KG1 (cell line): ENCODE data around the gene B3GNT4.
"Not testable (repeated sequence)": the region's sequence is repeated elsewhere in the genome, so short reads cannot be mapped to it uniquely, and the experiment has no call there.

ENCODE experiments used
- DNase-seq: peaks from one replicate; lab custom pipeline; 2025; lab: John Stamatoyannopoulos, UW

The B3GNT4 gene

DNA sequence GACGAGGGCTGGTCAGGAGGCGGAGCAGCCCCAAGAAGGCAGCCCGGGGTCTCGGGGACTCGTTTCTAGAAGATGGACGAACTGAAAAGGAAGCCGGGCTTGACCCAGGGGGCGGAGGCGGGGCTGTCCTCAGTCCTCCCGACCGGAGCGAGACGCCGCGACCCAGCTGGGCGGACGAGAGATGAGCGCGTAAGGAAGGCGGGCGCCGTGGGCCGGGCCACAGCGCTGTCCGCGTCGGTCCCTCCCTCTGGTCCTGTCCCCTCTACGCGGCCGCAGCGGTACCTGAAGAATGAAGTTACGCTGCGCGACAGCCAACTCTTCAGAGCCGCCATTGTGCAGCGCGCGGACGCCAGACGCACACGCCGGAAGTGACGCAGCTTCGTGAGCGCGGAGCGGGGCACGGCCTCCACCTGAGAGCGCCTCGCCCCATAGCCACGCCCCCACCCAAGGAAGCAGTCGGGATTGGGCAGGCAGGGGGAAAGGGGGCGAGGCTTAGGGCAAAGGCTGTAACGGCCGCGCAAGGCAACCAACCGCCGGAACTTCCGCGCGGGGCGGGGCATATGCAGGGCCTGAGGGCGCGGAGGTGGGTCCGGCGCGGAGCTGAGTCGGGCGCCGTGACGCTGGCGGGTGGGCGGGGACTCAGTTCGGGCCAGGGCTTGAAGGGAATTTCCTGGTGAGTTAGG lies 22.3 kb downstream of the B3GNT4 start, which contains the start of gene DIABLO:
Gene DIABLO, minus strand, starts transcription at position 370 of the 683 bp plus-strand sequence. Its CDS starts 38 bp downstream, at position 332.
- DNase-seq: peak; percentile 99

DNA sequence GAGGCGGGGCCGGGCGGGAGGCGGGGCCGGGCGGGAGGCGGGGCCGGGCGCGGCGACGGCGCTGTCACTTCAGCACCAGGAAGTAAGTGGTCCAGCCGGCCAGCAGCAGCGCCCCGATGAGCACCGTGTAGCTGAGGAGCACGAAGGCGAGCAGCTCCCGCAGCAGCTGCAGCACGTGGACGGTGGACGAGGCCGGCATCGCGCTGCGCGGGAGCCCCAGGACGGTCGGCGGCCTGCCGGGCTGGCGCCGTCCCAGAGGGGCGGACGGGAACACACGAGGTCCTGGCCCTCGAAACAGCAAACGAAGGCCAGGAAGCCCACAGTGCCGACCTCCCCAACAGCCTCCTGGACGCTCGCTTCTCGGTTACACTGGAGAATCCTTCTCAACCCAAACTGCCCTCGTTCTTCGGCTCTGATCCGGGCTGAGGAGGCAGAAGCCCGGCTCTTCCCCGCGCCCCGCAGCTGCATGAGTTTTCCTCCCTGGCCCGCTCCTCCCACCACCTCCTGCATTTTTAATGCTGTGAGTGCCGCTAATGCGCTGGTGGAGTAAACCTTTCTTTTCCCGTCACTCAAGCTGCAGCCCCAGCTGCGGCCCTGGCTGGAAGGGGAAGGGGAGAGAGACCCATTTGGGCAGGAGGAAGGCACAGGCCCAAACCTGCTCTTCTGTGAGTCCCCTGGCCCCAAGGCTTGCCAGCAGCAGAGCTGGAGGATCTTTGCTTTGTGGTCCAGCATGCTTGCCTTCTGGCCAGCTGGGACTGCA lies 23.0 kb downstream of the B3GNT4 start:
- no peak for DNase-seq

DNA sequence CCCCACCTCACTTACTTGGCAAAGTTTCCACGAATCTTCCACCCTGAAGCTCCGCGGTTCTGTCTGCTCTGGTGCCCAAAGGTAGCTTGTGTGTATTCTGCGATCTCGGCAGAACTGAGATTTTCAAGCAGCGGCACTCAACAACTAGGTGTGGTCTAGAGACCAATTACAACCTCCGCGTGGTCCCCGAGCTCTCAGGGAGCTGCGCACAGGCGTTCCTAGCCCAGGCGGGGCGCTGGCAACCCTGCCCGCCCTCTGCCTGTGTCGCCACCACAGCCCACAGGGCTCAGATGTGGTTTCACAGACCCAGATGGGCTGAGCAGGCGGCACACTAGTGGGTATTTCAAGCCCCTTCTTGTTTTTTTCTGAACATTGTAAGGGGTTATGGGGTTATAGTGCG lies 23.8 kb downstream of the B3GNT4 start:
- DNase-seq: no peak

DNA sequence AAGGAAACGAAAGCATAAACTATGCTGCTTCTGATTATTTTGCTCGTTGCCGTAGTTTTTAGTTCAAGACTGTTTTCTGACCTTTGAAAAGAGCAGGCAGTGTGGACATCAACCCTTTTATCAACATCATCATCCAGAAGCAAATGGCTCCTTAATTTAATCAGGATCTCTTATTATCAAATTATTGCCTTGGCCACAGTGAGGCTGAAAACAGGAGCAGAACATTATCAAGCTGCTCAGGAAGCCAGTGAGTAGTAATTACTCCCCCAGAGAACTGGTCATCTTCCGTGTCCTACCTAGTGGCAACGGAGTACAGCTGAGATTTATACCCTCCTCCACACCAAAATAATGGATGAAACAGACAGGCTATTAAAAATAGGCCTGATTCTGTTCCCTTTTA lies 24.6 kb downstream of the B3GNT4 start:
- no peak for DNase-seq

DNA sequence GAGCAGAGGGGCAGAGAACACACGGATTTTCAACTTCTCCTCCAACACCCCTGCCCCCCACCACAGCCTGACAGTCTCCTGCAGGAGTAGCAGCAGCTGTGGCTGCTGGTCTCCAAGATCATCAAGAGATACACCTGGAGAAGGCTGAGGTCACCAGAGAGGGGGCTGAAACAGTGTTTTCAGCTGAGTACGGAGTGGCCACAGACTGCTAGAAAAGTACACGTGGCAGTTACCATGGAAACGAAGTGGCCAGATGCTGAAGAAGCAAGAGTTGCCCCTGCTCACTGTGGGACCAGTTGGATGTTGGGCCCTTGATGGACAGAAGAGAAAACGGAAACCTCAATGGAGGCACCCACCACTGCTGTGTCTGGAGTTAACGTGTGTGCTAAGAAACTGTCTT lies 27.3 kb downstream of the B3GNT4 start:
- no peak for DNase-seq

DNA sequence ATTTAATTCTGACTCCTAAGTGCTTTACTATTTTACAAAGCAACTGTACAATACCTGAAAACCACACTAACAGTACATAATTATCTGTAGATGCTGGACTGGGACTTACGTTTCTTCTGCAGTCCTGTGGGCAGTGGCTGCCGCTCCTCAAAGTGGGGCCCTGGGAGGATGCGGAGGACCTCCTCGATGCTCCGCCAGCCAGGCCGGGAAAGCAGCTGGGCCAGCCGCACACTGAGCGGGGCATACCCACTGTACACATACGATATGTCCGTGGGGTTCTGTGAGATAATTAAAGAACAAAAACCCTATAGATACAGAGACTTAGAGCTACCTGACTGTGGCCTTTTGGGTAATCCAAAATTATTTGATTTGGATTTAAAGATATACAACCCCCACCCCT lies 29.2 kb downstream of the B3GNT4 start:
- no peak for DNase-seq

DNA sequence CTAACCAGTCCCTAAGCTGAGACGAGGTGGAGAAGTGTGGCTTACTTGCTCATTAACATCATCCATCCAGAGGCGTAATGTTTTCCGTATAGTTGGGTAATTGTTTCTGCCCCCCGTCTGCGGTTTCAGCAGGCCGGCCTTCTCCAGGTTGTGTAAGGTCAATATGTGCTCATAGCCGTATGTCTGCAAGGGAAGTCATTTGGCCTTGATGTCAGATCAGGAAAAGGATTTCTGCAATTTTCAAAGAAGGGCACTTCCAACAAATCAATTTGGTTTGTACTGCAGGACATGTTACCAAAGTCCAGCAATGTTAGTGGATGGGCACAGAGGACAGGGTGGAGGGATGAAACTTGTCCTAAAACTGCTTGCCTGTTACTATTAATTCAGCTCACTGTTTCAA lies 32.2 kb downstream of the B3GNT4 start:
- DNase-seq: no peak

DNA sequence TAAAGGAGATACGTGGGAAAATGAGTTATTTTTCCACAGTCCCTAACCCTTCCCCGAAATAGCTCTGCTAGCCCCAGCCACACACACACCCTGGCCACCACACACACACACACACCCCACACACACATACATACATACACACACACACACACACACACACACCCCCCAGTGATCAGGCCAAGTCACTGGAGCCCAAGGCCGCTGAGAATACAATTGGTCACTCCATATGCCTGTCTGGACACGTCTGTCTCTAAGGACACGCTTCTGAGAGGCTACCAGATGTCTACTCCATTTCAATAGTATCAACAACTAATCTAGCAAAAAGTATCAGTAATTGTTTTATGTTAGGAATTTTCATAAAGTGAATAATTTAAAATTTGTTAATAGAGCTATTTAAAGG lies 35.4 kb downstream of the B3GNT4 start:
- DNase-seq: no peak

DNA sequence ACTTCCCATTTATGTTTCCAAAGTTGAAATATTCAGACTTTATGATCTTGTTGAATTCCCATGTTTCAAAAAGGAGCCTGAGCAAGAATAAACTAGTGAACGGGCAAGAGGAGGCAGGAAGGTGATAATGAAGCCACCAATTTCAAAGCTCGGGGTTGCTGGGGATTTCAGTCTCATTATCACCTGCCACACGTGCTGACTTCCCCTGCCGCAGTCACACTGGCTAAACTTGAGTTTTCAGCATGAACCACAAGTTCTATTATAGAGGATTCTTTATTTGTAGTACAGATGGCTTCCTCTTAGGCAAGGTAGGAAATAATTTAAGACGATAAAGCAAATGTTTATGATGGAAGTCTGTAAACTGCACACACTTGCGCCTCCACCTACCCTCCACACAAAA lies 40.5 kb downstream of the B3GNT4 start:
- DNase-seq: no peak

DNA sequence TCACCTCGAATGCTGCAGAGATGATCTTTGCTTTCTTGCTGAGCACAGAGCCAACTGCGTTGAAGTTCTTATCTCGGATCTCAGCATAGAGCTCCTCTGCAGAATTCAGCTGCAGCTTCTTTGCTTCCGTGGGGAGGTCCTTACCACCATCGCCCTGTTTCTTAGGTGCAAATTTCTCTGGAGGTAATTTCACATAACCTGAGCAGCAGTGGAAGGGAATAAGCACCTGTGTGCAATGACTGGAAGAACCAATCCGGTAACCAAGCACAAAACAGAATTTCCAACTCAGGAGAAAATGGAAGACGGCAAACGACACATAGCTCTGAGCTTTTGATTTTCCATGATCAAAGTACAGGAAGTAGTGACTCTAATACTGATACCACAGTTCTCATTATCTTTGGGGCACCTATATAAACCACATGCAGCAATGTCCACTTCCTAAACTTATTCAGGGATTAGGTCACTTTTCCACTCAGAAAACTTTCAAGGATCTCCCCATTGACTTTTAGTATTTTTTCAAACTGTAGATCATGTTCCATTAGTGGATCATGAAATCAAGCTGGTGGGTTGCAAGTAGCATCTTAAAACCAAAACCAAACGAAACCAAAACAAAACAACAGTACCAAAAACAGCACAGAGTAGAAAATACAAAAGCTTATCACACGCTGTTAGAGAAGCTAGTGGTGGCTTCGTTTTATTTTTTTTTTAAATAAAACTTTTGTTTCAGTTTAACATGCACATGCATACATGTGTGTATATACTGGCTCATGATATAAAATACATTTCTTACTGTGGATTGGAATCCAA lies 41.3 kb downstream of the B3GNT4 start:
- no peak for DNase-seq

DNA sequence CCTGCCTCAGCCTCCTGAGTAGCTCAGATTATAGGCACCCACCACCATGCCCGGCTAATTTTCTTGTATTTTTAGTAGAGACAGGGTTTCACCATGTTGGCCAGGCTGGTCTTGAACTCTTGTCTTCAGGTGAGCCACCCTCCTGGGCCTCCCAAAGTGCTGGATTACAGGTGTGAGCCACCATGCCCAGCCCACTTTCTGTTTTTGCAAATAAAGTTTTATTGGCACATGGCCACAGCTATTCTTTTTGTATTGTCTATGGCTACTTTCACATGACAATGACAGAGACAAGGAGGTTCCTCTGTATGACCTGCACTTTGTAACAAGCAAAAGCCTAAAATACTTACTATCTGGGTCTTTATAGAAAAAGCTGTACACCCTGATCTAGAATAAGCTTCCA lies 42.0 kb downstream of the B3GNT4 start:
- DNase-seq: no peak

DNA sequence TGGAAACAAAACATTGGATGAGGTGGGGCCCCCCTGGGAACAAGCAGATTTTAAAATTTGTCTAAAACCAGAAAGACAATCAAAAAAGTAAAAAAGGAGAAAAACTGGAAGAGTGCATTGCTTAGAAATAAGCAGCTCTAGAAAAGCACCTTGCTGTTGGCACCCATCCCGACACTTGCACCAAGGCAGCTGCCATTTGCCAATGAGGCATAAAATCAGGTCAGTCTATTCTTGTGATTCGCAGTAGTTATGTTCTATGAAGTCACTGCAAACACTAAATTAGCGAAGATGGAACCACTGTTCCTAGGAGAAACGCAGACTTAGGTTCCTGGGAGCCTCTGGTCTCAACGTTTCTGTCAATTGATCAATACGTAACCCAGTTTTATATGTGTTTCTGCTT lies 46.5 kb downstream of the B3GNT4 start:
- DNase-seq: no peak

DNA sequence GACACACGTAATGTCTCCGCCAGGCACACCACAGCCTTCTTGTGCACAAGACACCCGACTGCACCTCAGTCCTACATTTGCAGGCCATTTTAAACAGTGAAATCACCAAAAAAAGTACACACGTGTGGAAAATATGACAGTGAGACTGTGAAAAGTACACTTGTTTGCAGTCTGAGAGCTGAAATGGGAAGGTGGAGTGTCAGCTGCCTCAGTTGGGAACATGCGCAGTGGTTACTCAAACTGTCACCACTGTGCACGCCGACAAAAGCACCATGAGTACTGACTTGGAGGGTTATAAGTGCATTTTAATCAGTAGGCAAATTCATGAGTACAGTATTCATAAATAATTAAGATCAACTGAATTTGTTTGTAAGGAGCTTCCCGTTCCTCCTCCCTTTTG lies 47.0 kb downstream of the B3GNT4 start:
- no peak for DNase-seq

DNA sequence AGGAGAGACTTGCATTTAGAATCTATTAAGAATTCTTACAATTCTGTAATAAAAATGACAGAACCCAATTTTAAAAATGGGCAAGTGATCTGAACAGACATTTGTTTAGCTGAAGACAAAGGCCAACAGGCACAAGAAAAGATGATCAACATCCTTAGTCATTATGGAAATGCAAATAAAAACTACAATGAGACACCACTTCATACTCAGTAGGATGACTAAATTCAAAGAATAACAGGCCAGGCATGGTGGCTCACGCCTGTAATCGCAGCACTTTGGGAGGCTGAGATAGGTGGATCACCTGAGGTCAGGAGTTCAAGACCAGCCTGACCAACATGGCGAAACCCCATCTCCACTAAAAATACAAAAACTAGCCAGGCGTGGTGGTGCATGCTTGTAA lies 55.0 kb downstream of the B3GNT4 start:
- DNase-seq: not testable (repeated sequence)
